Right atrium auricular region (tissue), 2 donors: ENCODE data around the gene ZC3H12D. TPM values are rescaled to one million over a fixed set of nuclear protein-coding genes. Genes with fewer than 3 reads are reported as not detected.

ENCODE experiments used
- DNase-seq: peaks from one replicate; pipeline ENCODE4 v3.0.0-alpha.2; 2019; ENCODE audit warnings: low spot score
- H3K27ac ChIP-seq, 2 donors: fragments of 200-600 bp; sonication (generic); 1 replicate in 1 of 2; 2 replicates in 1 of 2; pipeline ENCODE4 v1.5.1; 2016 to 2019
- H3K27me3 ChIP-seq, 2 donors: fragments of 200-600 bp; sonication (generic); one replicate each; pipeline versions ENCODE4 v1.5.1 to v1.6.0; 2017 to 2019
- H3K36me3 ChIP-seq: fragments of 200-600 bp; sonication (generic); one replicate; pipeline ENCODE4 v1.5.1; 2016
- H3K4me1 ChIP-seq, 2 donors: fragments of 200-600 bp; sonication (generic); one replicate each; pipeline versions ENCODE4 v1.5.1 to v1.6.0; 2017 to 2019
- H3K4me3 ChIP-seq, 2 donors: fragments of 200-600 bp; sonication (generic); 1 replicate in 1 of 2; 2 replicates in 1 of 2; pipeline ENCODE4 v1.5.1; 2017 to 2019; ENCODE audit warnings: mild to moderate bottlenecking in 1 of 2, moderate library complexity in 1 of 2
- H3K9me3 ChIP-seq, 2 donors: fragments of 200-600 bp; sonication (generic); one replicate each; pipeline ENCODE4 v1.5.1; 2019
- CTCF ChIP-seq, 2 donors: fragments of 200-600 bp; sonication (generic); IDR thresholded peaks; one replicate each; pipeline ENCODE4 v1.5.1; 2019; ENCODE audit warnings: antibody characterized with exemption in 2 of 2
- total RNA-seq, 2 donors: library from RNA; depleted of rRNA; stranded (reverse); fragments of >200 nt; gene quantifications; one replicate each; pipeline ENCODE4 v1.1.0, GENCODE V29; 2016

The ZC3H12D gene
- total RNA-seq, 2 donors from 2014 or later, result 0.30 to 1.3 TPM

GRCh38 chr6:149450679-149451375 is 34.0 kb downstream of the ZC3H12D start:
- TF ChIP-seq CTCF (IDR thresholded peaks at IDR 0.05), result no peak
- no peaks in the 10 kb centered on the region for H3K27me3 ChIP-seq
- no peaks in the 10 kb centered on the region for H3K36me3 ChIP-seq
- peak overlapping the region in 1 of 2 donors; percentile 58 for H3K27ac ChIP-seq
- DNase-seq, result no peak
- H3K4me1 ChIP-seq, result peaks cover 0 to 50% of the 10 kb centered on the region in 2 donors
- peak overlapping the region; percentile 35 to 57 for H3K4me3 ChIP-seq
- no peaks in the 10 kb centered on the region for H3K9me3 ChIP-seq

GRCh38 chr6:149449831-149450678 is 34.8 kb downstream of the ZC3H12D start:
- H3K36me3 ChIP-seq, result no peaks in the 10 kb centered on the region
- no peak for TF ChIP-seq CTCF (IDR thresholded peaks at IDR 0.05)
- peaks cover 0 to 42% of the 10 kb centered on the region in 2 donors for H3K4me1 ChIP-seq
- no peaks in the 10 kb centered on the region for H3K27me3 ChIP-seq
- H3K9me3 ChIP-seq, result no peaks in the 10 kb centered on the region
- H3K4me3 ChIP-seq, result peak overlapping the region; percentile 35 to 57
- DNase-seq, result no peak
- H3K27ac ChIP-seq, result no peak overlapping the region

GRCh38 chr6:149448821-149449453 is 35.9 kb downstream of the ZC3H12D start:
- Histone ChIP-seq H3K27me3 (no peaks in the 10 kb centered on the region), H3K27ac (no peak overlapping the region)
- no peak for TF ChIP-seq CTCF (IDR thresholded peaks at IDR 0.05)

GRCh38 chr6:149446791-149447376 is 37.9 kb downstream of the ZC3H12D start:
- Histone ChIP-seq H3K4me1 (peaks cover 0 to 19% of the 10 kb centered on the region in 2 donors), H3K27ac (no peak overlapping the region), H3K27me3 (no peaks in the 10 kb centered on the region), H3K4me3 (no peak overlapping the region), H3K9me3 (no peaks in the 10 kb centered on the region), H3K36me3 (no peaks in the 10 kb centered on the region)
- no peak for TF ChIP-seq CTCF (IDR thresholded peaks at IDR 0.05)
- DNase-seq, result no peak

More at GRCh38 chr6:149448821-149449453, 35.9 kb downstream of the ZC3H12D start:
- Histone ChIP-seq H3K36me3 (no peaks in the 10 kb centered on the region), H3K9me3 (no peaks in the 10 kb centered on the region), H3K4me1 (peaks cover 0 to 31% of the 10 kb centered on the region in 2 donors), H3K4me3 (no peak overlapping the region)
- no peak for DNase-seq

- Histone ChIP-seq H3K36me3 (no peaks in the 10 kb centered on the region), H3K27me3 (no peaks in the 10 kb centered on the region), H3K9me3 (no peaks in the 10 kb centered on the region), H3K4me1 (peaks cover 0 to 5% of the 10 kb centered on the region in 2 donors), H3K27ac (no peak overlapping the region), H3K4me3 (no peak overlapping the region)
- DNase-seq, result no peak
- no peak for TF ChIP-seq CTCF (IDR thresholded peaks at IDR 0.05)
Measured at GRCh38 chr6:149445573-149445972, 39.2 kb downstream of the ZC3H12D start.
